Purkinje cell (primary cell): Measurements from ENCODE around the gene REV1. TPM values are rescaled to one million over a fixed set of nuclear protein-coding genes. Genes with fewer than 3 reads are reported as not detected.

Source experiments
- polyA plus RNA-seq: library from polyadenylated mRNA; unstranded; fragments of >200 nt; fragmentation: Nextera tagmentation; gene quantifications from 2 replicates; pipeline ENCODE4 v1.2.1, GENCODE V29; 2014

REV1 gene
- 11.0 and 16.4 TPM in 2 replicates for polyA plus RNA-seq

GRCh38 chr2:99489761-99490622 lies at the start of gene REV1:
Gene REV1 (minus strand): TSS chr2:99490017. CDS start chr2:99464975, 25,042 bp downstream.

Other genes with a start within 250 kb of the REV1 start
- 0.39 and 11.1 TPM in 2 replicates for gene LYG2, start 234.4 kb downstream of the REV1 start, polyA plus RNA-seq
- not detected in 2 replicates for gene LYG1, start 188.8 kb downstream of the REV1 start, polyA plus RNA-seq
- 95.7 and 106 TPM in 2 replicates for gene TXNDC9, start 153.7 kb downstream of the REV1 start, polyA plus RNA-seq
- gene EIF5B, start 152.6 kb downstream of the REV1 start, polyA plus RNA-seq, result 40.9 and 45.5 TPM in 2 replicates